IMR-90 (cell line): ENCODE data around the gene PLAAT2. TPM values are rescaled to one million over a fixed set of nuclear protein-coding genes. Genes with fewer than 3 reads are reported as not detected.

Source experiments
- ATAC-seq: fragments of 200-7000 bp; cut with Tn5 transposase; 2 replicates; pipeline ENCODE4 v1.9.1; 2020; ENCODE audit warnings: low read depth, mild to moderate bottlenecking, moderate library complexity
- BruUV-seq: library from RNA; stranded (reverse); fragments of 400-500 nt; replicated peaks from 2 replicates; lab custom pipeline; 2021; lab: Mats Ljungman, UMichigan
- CTCF ChIA-PET: fragments of 300-600 bp; formaldehyde crosslinking; extraction: SDS; loops from one replicate; lab custom pipeline; 2021; ENCODE audit warnings: antibody characterized with exemption; lab: Yijun Ruan, JAX
- POLR2A ChIA-PET: fragments of 300-600 bp; sonication (Branson Sonifier 250); formaldehyde crosslinking; loops from one replicate; lab custom pipeline; 2022; ENCODE audit warnings: antibody characterized with exemption; ENCODE audit not compliant: unreplicated experiment; lab: Charles Lee
- DNase-seq: peaks from one replicate; pipeline ENCODE4 v3.0.0; 2013
- H2AFZ ChIP-seq: replicated peaks from 2 replicates; pipeline ENCODE3; 2013; ENCODE audit warnings: low read length, mild to moderate bottlenecking; ENCODE audit not compliant: poor library complexity
- H2AK5ac ChIP-seq: 2 replicates; pipeline ENCODE4 v1.6.1; 2013; ENCODE audit warnings: low read depth, low read length, inconsistent platforms
- H2AK9ac ChIP-seq: replicated peaks from 2 replicates; pipeline ENCODE3; 2013; ENCODE audit warnings: mild to moderate bottlenecking, low read depth, low read length, moderate library complexity; ENCODE audit not compliant: poor library complexity
- H2BK120ac ChIP-seq: 2 replicates; pipeline ENCODE4 v1.6.1; 2013; ENCODE audit warnings: low read depth, low read length, inconsistent platforms
- H2BK15ac ChIP-seq: 3 replicates; pipeline ENCODE4 v1.6.1; 2013; ENCODE audit warnings: low read depth, low read length, inconsistent platforms
- H2BK20ac ChIP-seq: 2 replicates; pipeline ENCODE4 v1.6.1; 2013; ENCODE audit warnings: low read depth, mild to moderate bottlenecking, inconsistent platforms, low read length, moderate library complexity
- H2BK5ac ChIP-seq: 2 replicates; pipeline ENCODE4 v1.6.1; 2013; ENCODE audit warnings: mild to moderate bottlenecking, low read depth, low read length, inconsistent platforms; ENCODE audit not compliant: poor library complexity, severe bottlenecking
- H3K14ac ChIP-seq: replicated peaks from 2 replicates; pipeline ENCODE4 v1.6.1; 2013; ENCODE audit warnings: low read depth, low read length, inconsistent platforms
- H3K18ac ChIP-seq: 2 replicates; pipeline ENCODE4 v1.6.1; 2013; ENCODE audit warnings: low read depth, low read length, control low read depth
- H3K23ac ChIP-seq: 2 replicates; pipeline ENCODE4 v1.6.1; 2013; ENCODE audit warnings: low read depth, low read length, inconsistent platforms
- H3K27ac ChIP-seq: 2 replicates; pipeline ENCODE4 v1.5.1; 2013; ENCODE audit warnings: mild to moderate bottlenecking, control low read depth, low read length; ENCODE audit not compliant: insufficient read depth
- H3K27me3 ChIP-seq: 2 replicates; pipeline ENCODE4 v1.6.1; 2013; ENCODE audit warnings: low read length; ENCODE audit not compliant: control insufficient read depth, insufficient read depth
- H3K36me3 ChIP-seq: 2 replicates; pipeline ENCODE4 v1.6.1; 2013; ENCODE audit warnings: low read length, mixed read lengths; ENCODE audit not compliant: control insufficient read depth, insufficient read depth
- H3K4ac ChIP-seq: 2 replicates; pipeline ENCODE4 v1.6.1; 2013; ENCODE audit warnings: low read depth, low read length, inconsistent platforms
- H3K4me1 ChIP-seq: 2 replicates; pipeline ENCODE4 v1.6.1; 2013; ENCODE audit warnings: low read length, mixed read lengths; ENCODE audit not compliant: control insufficient read depth, insufficient read depth
- H3K4me2 ChIP-seq: 2 replicates; pipeline ENCODE4 v1.6.1; 2013; ENCODE audit warnings: low read depth, mild to moderate bottlenecking, control low read depth, low read length, moderate library complexity
- H3K4me3 ChIP-seq: 2 replicates; pipeline ENCODE4 v1.5.1; 2013; ENCODE audit warnings: low read depth, mild to moderate bottlenecking, control low read depth, low read length, moderate library complexity; ENCODE audit not compliant: insufficient read depth
- H3K56ac ChIP-seq: 2 replicates; pipeline ENCODE4 v1.6.1; 2013; ENCODE audit warnings: low read length, inconsistent platforms; ENCODE audit not compliant: insufficient read depth; ENCODE audit errors: extremely low read depth
- H3K79me1 ChIP-seq, 2 experiments: 2 replicates each; pipeline ENCODE4 v1.6.1; 2013; ENCODE audit warnings: low read length in 2 of 2, inconsistent platforms in 1 of 2, low read depth in 1 of 2
- H3K9ac ChIP-seq: 2 replicates; pipeline ENCODE4 v1.6.1; 2013; ENCODE audit warnings: low read depth, low read length, control low read depth
- H3K9me1 ChIP-seq: 2 replicates; pipeline ENCODE4 v1.6.1; 2013; ENCODE audit warnings: low read length, inconsistent platforms; ENCODE audit not compliant: insufficient read depth
- H3K9me3 ChIP-seq: 2 replicates; pipeline ENCODE4 v1.6.1; 2013; ENCODE audit warnings: low read length; ENCODE audit not compliant: control insufficient read depth, insufficient read depth
- H4K20me1 ChIP-seq: 2 replicates; pipeline ENCODE4 v1.6.1; 2013; ENCODE audit warnings: low read length, inconsistent platforms; ENCODE audit not compliant: insufficient read depth
- H4K5ac ChIP-seq: 2 replicates; pipeline ENCODE4 v1.6.1; 2013; ENCODE audit warnings: mild to moderate bottlenecking, low read depth, low read length, control low read depth
- H4K8ac ChIP-seq, 2 experiments: 2 replicates each; pipeline ENCODE4 v1.6.1; 2013; ENCODE audit warnings: low read depth in 2 of 2, low read length in 2 of 2, control low read depth in 1 of 2, inconsistent platforms in 1 of 2
- H4K91ac ChIP-seq: 2 replicates; pipeline ENCODE4 v1.6.1; 2013; ENCODE audit warnings: low read depth, low read length, inconsistent platforms; ENCODE audit not compliant: insufficient read depth
- BHLHE40 ChIP-seq: fragments of 150-350 bp; IDR thresholded peaks from 2 replicates; pipeline ENCODE4 v1.6.1; 2016; ENCODE audit warnings: mild to moderate bottlenecking, low read depth, low read length
- CEBPB ChIP-seq: IDR thresholded peaks from 2 replicates; pipeline ENCODE4 v1.6.1; 2012; ENCODE audit warnings: low read depth, low read length, improper control_type of control experiment
- CHD1 ChIP-seq: IDR thresholded peaks from 2 replicates; pipeline ENCODE4 v1.6.1; 2012; ENCODE audit warnings: low read depth, low read length, improper control_type of control experiment
- FOS ChIP-seq: fragments of 150-350 bp; IDR thresholded peaks from 2 replicates; pipeline ENCODE4 v1.6.1; 2016; ENCODE audit warnings: low read depth, low read length
- MAFK ChIP-seq: IDR thresholded peaks from 2 replicates; pipeline ENCODE4 v1.6.1; 2012; ENCODE audit warnings: low read depth, low read length, improper control_type of control experiment
- MAZ ChIP-seq: IDR thresholded peaks from 2 replicates; pipeline ENCODE4 v1.6.1; 2012; ENCODE audit warnings: low read depth, mild to moderate bottlenecking, low read length, improper control_type of control experiment, moderate library complexity, borderline replicate concordance
- MXI1 ChIP-seq: IDR thresholded peaks from 2 replicates; pipeline ENCODE4 v1.6.1; 2012; ENCODE audit warnings: low read depth, mild to moderate bottlenecking, low read length, moderate library complexity, borderline replicate concordance
- NFE2L2 ChIP-seq: fragments of 150-350 bp; IDR thresholded peaks from 2 replicates; pipeline ENCODE4 v1.6.1; 2016; ENCODE audit warnings: low read depth, mild to moderate bottlenecking, low read length
- POLR2A ChIP-seq: IDR thresholded peaks from 2 replicates; pipeline ENCODE4 v1.6.1; 2012; ENCODE audit warnings: mild to moderate bottlenecking, low read depth, low read length
- RAD21 ChIP-seq: IDR thresholded peaks from 2 replicates; pipeline ENCODE4 v1.6.1; 2012; ENCODE audit warnings: low read length, improper control_type of control experiment
- RCOR1 ChIP-seq: IDR thresholded peaks from 2 replicates; pipeline ENCODE4 v1.6.1; 2012; ENCODE audit warnings: mild to moderate bottlenecking, low read length, improper control_type of control experiment; ENCODE audit not compliant: insufficient replicate concordance
- RFX5 ChIP-seq: IDR thresholded peaks from 2 replicates; pipeline ENCODE4 v1.8.0; 2012; ENCODE audit warnings: low read depth, mild to moderate bottlenecking, low read length, moderate library complexity
- SMC3 ChIP-seq: fragments of 150-350 bp; IDR thresholded peaks from 2 replicates; pipeline ENCODE4 v1.6.1; 2016; ENCODE audit warnings: low read depth, mild to moderate bottlenecking, antibody characterized with exemption, low read length, moderate library complexity
- WGBS, 2 experiments: methylation state at CpG; one replicate each; pipeline versions ENCODE4 v1.1.5 to v1.1.7; 2013; ENCODE audit warnings: missing lambda C conversion rate in 2 of 2; ENCODE audit not compliant: insufficient read length in 1 of 2; ENCODE audit errors: extremely low coverage in 2 of 2; 5-methylcytosine and 5-hydroxymethylcytosine counted together
- dilution Hi-C: fragments of 300-500 bp; cut with HindIII; formaldehyde crosslinking; loops from one replicate; pipeline ENCODE4 v1.14.3; 2018; ENCODE audit warnings: low sequenced_read_pairs; ENCODE audit not compliant: unreplicated experiment
- in situ Hi-C: fragments of 300-500 bp; cut with MboI; formaldehyde crosslinking; loops from 3 replicates; pipeline ENCODE4 v1.14.3; 2019; ENCODE audit warnings: low sequenced_read_pairs, inconsistent platforms, mixed read lengths
- intact Hi-C: fragments of 100-400 bp; cut with micrococcal nuclease; formaldehyde crosslinking; loops from 2 replicates; pipeline ENCODE4 v1.10.0; 2022
- polyA plus RNA-seq, 3 experiments: library from polyadenylated mRNA; depleted of rRNA; stranded (reverse); fragments of >200 nt; gene quantifications; 2 replicates each; pipeline ENCODE4 v1.2.3, GENCODE V29; 2012; ENCODE audit warnings: low replicate concordance in 1 of 3
- total RNA-seq: library from RNA; depleted of rRNA; stranded (reverse); fragments of >200 nt; gene quantifications from 2 replicates; pipeline ENCODE4 v1.2.3, GENCODE V29; 2012
- TF ChIP-seq, protein P1 (sequence below): fragments of 150-350 bp; IDR thresholded peaks from 2 replicates; pipeline ENCODE4 v1.6.1; 2017; ENCODE audit warnings: mild to moderate bottlenecking, antibody characterized with exemption, low read length, low read depth
- TF ChIP-seq, protein P2 (sequence below): conservative IDR thresholded peaks from 2 replicates; pipeline ENCODE4 v1.5.1; 2012; ENCODE audit warnings: mild to moderate bottlenecking, low read depth, low read length, improper control_type of control experiment
- TF ChIP-seq, protein P3 (sequence below): fragments of 150-350 bp; IDR thresholded peaks from 2 replicates; pipeline ENCODE4 v1.6.1; 2016; ENCODE audit warnings: low read depth, mild to moderate bottlenecking, low read length, moderate library complexity, borderline replicate concordance

The PLAAT2 gene
- total and polyA plus RNA-seq, 2 of the 4 experiments (the other 2 are of a cell fraction), result not detected

DNA sequence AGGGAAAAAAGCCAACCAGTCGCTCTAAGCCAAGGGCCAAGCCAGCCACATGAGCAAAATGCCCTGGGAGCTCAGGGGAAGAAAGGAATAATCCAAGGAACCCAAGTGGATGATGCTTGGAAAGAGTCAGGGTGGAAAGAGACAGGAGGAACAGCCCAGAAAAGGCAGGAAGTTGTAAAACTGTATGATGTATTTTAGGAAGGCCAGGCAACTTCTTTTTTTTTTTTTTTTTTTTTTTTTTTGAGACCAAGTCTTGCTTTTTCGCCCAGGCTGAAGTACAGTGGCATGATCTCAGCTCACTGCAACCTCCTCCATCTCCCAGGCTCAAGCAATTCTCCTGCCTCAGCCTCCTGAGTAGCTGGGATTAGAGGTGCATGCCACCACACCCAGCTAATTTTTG lies 55.7 kb downstream of the PLAAT2 start:
- H2BK20ac ChIP-seq, result no peak overlapping the region
- no peak overlapping the region for H2BK5ac ChIP-seq
- no peak overlapping the region for H4K5ac ChIP-seq
- no peak overlapping the region for H3K4ac ChIP-seq
- H3K4me3 ChIP-seq, result no peak overlapping the region
- no peak overlapping the region for H3K18ac ChIP-seq
- H2AFZ ChIP-seq, result no peak overlapping the region
- H3K36me3 ChIP-seq, result no peaks in the 10 kb centered on the region
- no peaks in the 10 kb centered on the region for H3K79me1 ChIP-seq
- intact Hi-C loops (no loop called here), in situ Hi-C loops (no loop called here), dilution Hi-C loops (no loop called here)
- no peak overlapping the region for H2BK15ac ChIP-seq
- H3K9me1 ChIP-seq, result no peaks in the 10 kb centered on the region
- TF ChIP-seq MAFK, result no peak
- TF ChIP-seq, protein P1, sequence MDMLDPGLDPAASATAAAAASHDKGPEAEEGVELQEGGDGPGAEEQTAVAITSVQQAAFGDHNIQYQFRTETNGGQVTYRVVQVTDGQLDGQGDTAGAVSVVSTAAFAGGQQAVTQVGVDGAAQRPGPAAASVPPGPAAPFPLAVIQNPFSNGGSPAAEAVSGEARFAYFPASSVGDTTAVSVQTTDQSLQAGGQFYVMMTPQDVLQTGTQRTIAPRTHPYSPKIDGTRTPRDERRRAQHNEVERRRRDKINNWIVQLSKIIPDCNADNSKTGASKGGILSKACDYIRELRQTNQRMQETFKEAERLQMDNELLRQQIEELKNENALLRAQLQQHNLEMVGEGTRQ, result no peak
- TF ChIP-seq NFE2L2, result no peak
- TF ChIP-seq CEBPB, result no peak
- no peak for TF ChIP-seq CHD1
- no peak for TF ChIP-seq POLR2A
- no peak for TF ChIP-seq RFX5
- TF ChIP-seq, protein P2, sequence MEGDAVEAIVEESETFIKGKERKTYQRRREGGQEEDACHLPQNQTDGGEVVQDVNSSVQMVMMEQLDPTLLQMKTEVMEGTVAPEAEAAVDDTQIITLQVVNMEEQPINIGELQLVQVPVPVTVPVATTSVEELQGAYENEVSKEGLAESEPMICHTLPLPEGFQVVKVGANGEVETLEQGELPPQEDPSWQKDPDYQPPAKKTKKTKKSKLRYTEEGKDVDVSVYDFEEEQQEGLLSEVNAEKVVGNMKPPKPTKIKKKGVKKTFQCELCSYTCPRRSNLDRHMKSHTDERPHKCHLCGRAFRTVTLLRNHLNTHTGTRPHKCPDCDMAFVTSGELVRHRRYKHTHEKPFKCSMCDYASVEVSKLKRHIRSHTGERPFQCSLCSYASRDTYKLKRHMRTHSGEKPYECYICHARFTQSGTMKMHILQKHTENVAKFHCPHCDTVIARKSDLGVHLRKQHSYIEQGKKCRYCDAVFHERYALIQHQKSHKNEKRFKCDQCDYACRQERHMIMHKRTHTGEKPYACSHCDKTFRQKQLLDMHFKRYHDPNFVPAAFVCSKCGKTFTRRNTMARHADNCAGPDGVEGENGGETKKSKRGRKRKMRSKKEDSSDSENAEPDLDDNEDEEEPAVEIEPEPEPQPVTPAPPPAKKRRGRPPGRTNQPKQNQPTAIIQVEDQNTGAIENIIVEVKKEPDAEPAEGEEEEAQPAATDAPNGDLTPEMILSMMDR, result no peak
- no peak for TF ChIP-seq RCOR1
- TF ChIP-seq, protein P3, sequence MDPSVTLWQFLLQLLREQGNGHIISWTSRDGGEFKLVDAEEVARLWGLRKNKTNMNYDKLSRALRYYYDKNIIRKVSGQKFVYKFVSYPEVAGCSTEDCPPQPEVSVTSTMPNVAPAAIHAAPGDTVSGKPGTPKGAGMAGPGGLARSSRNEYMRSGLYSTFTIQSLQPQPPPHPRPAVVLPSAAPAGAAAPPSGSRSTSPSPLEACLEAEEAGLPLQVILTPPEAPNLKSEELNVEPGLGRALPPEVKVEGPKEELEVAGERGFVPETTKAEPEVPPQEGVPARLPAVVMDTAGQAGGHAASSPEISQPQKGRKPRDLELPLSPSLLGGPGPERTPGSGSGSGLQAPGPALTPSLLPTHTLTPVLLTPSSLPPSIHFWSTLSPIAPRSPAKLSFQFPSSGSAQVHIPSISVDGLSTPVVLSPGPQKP, result no peak
- no peak for TF ChIP-seq FOS
- no peak for TF ChIP-seq BHLHE40
- no peak for TF ChIP-seq MAZ
- no peak for TF ChIP-seq MXI1
- TF ChIP-seq RAD21, result no peak
- TF ChIP-seq SMC3, result no peak
- no peak for ATAC-seq
- H2AK5ac ChIP-seq, result no peak overlapping the region
- no peak overlapping the region for H2AK9ac ChIP-seq
- BruUV-seq, result no TSS peak
- H3K9me3 ChIP-seq, result no peaks in the 10 kb centered on the region
- CTCF ChIA-PET, result no interaction called here
- POLR2A ChIA-PET, result no interaction called here
- H3K4me2 ChIP-seq, result no peak overlapping the region
- no peak overlapping the region for H3K9ac ChIP-seq
- H3K27ac ChIP-seq, result no peak overlapping the region
- 57% methylated on average over 1 of the region's 2 CpGs; no CpG with 5 or more reads in 1 of the 2 experiments for WGBS, 2 experiments
- no peak overlapping the region for H4K8ac ChIP-seq
- H3K27me3 ChIP-seq, result peaks cover 2% of the 10 kb centered on the region
- no peaks in the 10 kb centered on the region for H4K20me1 ChIP-seq
- DNase-seq, result no peak
- no peak overlapping the region for H3K14ac ChIP-seq
- no peak overlapping the region for H3K56ac ChIP-seq
- no peaks in the 10 kb centered on the region for H3K4me1 ChIP-seq
- no peak overlapping the region for H4K91ac ChIP-seq
- H2BK120ac ChIP-seq, result no peak overlapping the region
- H3K23ac ChIP-seq, result no peak overlapping the region
